Fibroblast of lung (primary cell): ENCODE data around the gene TNFAIP8L3.

ENCODE experiments used
- CTCF ChIP-seq, 2 donors: IDR thresholded peaks in 1 of 2; conservative IDR thresholded peaks in 1 of 2; 1 replicate in 1 of 2; 2 replicates in 1 of 2; pipeline ENCODE4 v1.5.1; 2011 to 2012; ENCODE audit warnings: low read length in 2 of 2, control low read depth in 1 of 2, inconsistent platforms in 1 of 2, low read depth in 1 of 2, mild to moderate bottlenecking in 1 of 2
- EZH2 ChIP-seq: IDR thresholded peaks from 2 replicates; pipeline ENCODE4 v1.5.1; 2012; ENCODE audit warnings: low read length, control low read depth, mild to moderate bottlenecking; ENCODE audit errors: missing control alignments

GRCh38 chr15:51046016-51046415 lies 48.7 kb downstream of the TNFAIP8L3 start:
- no peak for TF ChIP-seq CTCF (conservative IDR thresholded peaks at IDR 0.05 in 1 of 2, IDR thresholded peaks at IDR 0.05 in 1 of 2; ENCODE audit: low read depth in 1 of 2, low read length in 2 of 2)
- no peak for TF ChIP-seq EZH2
